Lower leg skin (tissue), 3 donors: ENCODE data around the gene PCBD2.

ENCODE experiments used
- CTCF ChIP-seq, 3 donors: fragments of 450-650 bp; IDR thresholded peaks; one replicate each; pipeline ENCODE4 v1.5.1; 2016; ENCODE audit warnings: antibody characterized with exemption in 3 of 3, mild to moderate bottlenecking in 3 of 3, moderate library complexity in 2 of 3
- POLR2A ChIP-seq, 2 donors: fragments of 450-650 bp; IDR thresholded peaks; one replicate each; pipeline ENCODE4 v1.6.1; 2016 to 2017; ENCODE audit warnings: antibody characterized with exemption in 2 of 2, mild to moderate bottlenecking in 1 of 2, moderate library complexity in 1 of 2

GRCh38 chr5:134906811-134907210 is 1.9 kb downstream of the PCBD2 start:
- no peak for TF ChIP-seq CTCF (IDR thresholded peaks at IDR 0.05)
- no peak for TF ChIP-seq POLR2A (IDR thresholded peaks at IDR 0.05)
